K562 (cell line): Measurements from ENCODE around the gene GLRX. TPM values are rescaled to one million over a fixed set of nuclear protein-coding genes. Genes with fewer than 3 reads are reported as not detected.
A peak's percentile ranks its signal among the peaks of the same experiment; 100 is the strongest.

Experiments
- BCOR ChIP-seq: fragments of 450-650 bp; IDR thresholded peaks from 2 replicates; pipeline ENCODE4 v1.6.1; 2016
- CREB1 ChIP-seq, 2 experiments: sonication (generic) in 1 of 2; formaldehyde crosslinking in 1 of 2; IDR thresholded peaks; 2 replicates each; pipeline versions ENCODE4 v1.6.1 to v1.8.0; 2012 to 2022; ENCODE audit warnings: inconsistent platforms in 1 of 2, mild to moderate bottlenecking in 1 of 2, missing genetic modification reagents in 1 of 2, moderate library complexity in 1 of 2
- CREBBP ChIP-seq: IDR thresholded peaks from one replicate; pipeline ENCODE4 v1.6.1; 2012; ENCODE audit warnings: low read depth, mild to moderate bottlenecking, control low read depth, inconsistent platforms, low read length
- JUN ChIP-seq, 2 experiments: sonication (generic) in 1 of 2; formaldehyde crosslinking in 1 of 2; IDR thresholded peaks; 2 replicates each; pipeline versions ENCODE4 v1.6.1 to v1.8.0; 2012 to 2022; ENCODE audit warnings: borderline replicate concordance in 2 of 2, mild to moderate bottlenecking in 2 of 2, improper control_type of control experiment in 1 of 2, low read depth in 1 of 2, low read length in 1 of 2, missing genetic modification reagents in 1 of 2
- MBD2 ChIP-seq: sonication (generic); IDR thresholded peaks from 2 replicates; pipeline ENCODE4 v1.6.1; 2016; ENCODE audit warnings: low read depth, borderline replicate concordance
- MYBL2 ChIP-seq, 2 experiments: fragments of 450-650 bp in 1 of 2; sonication (generic) in 1 of 2; formaldehyde crosslinking in 1 of 2; IDR thresholded peaks; 2 replicates each; pipeline versions ENCODE4 v1.6.1 to v1.8.1; 2017 to 2022; ENCODE audit warnings: borderline replicate concordance in 1 of 2, inconsistent platforms in 1 of 2, low read depth in 1 of 2, mild to moderate bottlenecking in 1 of 2, missing genetic modification reagents in 1 of 2, moderate library complexity in 1 of 2
- TAF9B ChIP-seq: fragments of 450-650 bp; IDR thresholded peaks from 2 replicates; pipeline ENCODE4 v1.6.1; 2018; ENCODE audit warnings: mild to moderate bottlenecking; ENCODE audit not compliant: partially characterized antibody
- TEAD1 ChIP-seq, 2 experiments: fragments of 450-650 bp in 1 of 2; sonication (generic) in 1 of 2; formaldehyde crosslinking; IDR thresholded peaks; 2 replicates each; pipeline versions ENCODE4 v1.4.0 to v1.8.0; 2020 to 2022; ENCODE audit warnings: mild to moderate bottlenecking in 2 of 2, missing genetic modification reagents in 1 of 2
- ZKSCAN1 ChIP-seq: fragments of 150-350 bp; IDR thresholded peaks from 2 replicates; pipeline ENCODE4 v1.6.1; 2016; ENCODE audit warnings: low read depth, low read length
- ZNF146 ChIP-seq: IDR thresholded peaks from one replicate; pipeline ENCODE4 v1.6.1; 2018; ENCODE audit warnings: missing compliant biosample characterization; ENCODE audit not compliant: unreplicated experiment
- ZNF175 ChIP-seq: fragments of 200-800 bp; sonication (Bioruptor generic); IDR thresholded peaks from 2 replicates; pipeline ENCODE4 v1.6.1; 2016; ENCODE audit warnings: low read depth, mild to moderate bottlenecking, missing genetic modification characterization, missing compliant biosample characterization
- ZNF57 ChIP-seq: fragments of 450-650 bp; formaldehyde crosslinking; IDR thresholded peaks from 2 replicates; pipeline ENCODE4 v1.4.0; 2020; ENCODE audit warnings: mild to moderate bottlenecking, moderate library complexity
- ZNF780A ChIP-seq: fragments of 250-450 bp; sonication (Bioruptor Pico); IDR thresholded peaks from 2 replicates; pipeline ENCODE4 v1.5.0; 2021; ENCODE audit warnings: mild to moderate bottlenecking
- polyA plus RNA-seq, 8 experiments: library from polyadenylated mRNA; depleted of rRNA in 4 of 8; stranded (reverse) in 5 of 8; unstranded in 3 of 8; fragments of >200 nt; fragmentation: Nextera tagmentation in 2 of 8; fragmentation: Illumina TruSeq in 1 of 8; extraction: Ambion mirVana in 2 of 8; extraction: Trizol in 1 of 8; gene quantifications; 2 replicates each; pipeline versions ENCODE4 v1.2.1 to v1.2.3, GENCODE V29; 2011 to 2014; ENCODE audit warnings: inconsistent platforms in 1 of 8, missing spikeins in 1 of 8
- total RNA-seq, 7 experiments: library from RNA; depleted of rRNA in 6 of 7; stranded (reverse); fragments of >200 nt in 6 of 7; fragmentation: Illumina TruSeq in 2 of 7; extraction: Trizol in 2 of 7; gene quantifications; 2 replicates each; pipeline versions ENCODE4 v1.2.1 to v1.2.3, GENCODE V29; 2011 to 2021; ENCODE audit warnings: low replicate concordance in 1 of 7
- TF ChIP-seq, protein P1 (sequence below), 2 experiments: fragments of 450-650 bp; IDR thresholded peaks; 2 replicates each; pipeline ENCODE4 v1.6.1; 2016
- TF ChIP-seq, protein P2 (sequence below): sonication (generic); formaldehyde crosslinking; IDR thresholded peaks from 2 replicates; pipeline ENCODE4 v1.8.0; 2022; ENCODE audit warnings: mild to moderate bottlenecking, missing genetic modification reagents
- TF ChIP-seq, protein P3 (sequence below), 2 experiments: IDR thresholded peaks in 1 of 2; conservative IDR thresholded peaks in 1 of 2; 2 replicates each; pipeline ENCODE4 v1.6.1; 2016; ENCODE audit warnings: low read depth in 2 of 2, mild to moderate bottlenecking in 1 of 2, missing compliant biosample characterization in 1 of 2, missing genetic modification characterization in 1 of 2, moderate library complexity in 1 of 2
- TF ChIP-seq, protein P4 (sequence below): fragments of 250-450 bp; sonication (Bioruptor Pico); IDR thresholded peaks from 2 replicates; pipeline ENCODE4 v1.5.0; 2020; ENCODE audit warnings: mild to moderate bottlenecking
- TF ChIP-seq, protein P5 (sequence below), 2 experiments: fragments of 250-450 bp in 1 of 2; fragments of 450-650 bp in 1 of 2; sonication (Bioruptor Pico) in 1 of 2; IDR thresholded peaks; 2 replicates each; pipeline versions ENCODE4 v1.6.1 to v1.8.0; 2016 to 2021; ENCODE audit warnings: mild to moderate bottlenecking in 2 of 2, moderate library complexity in 2 of 2, missing compliant biosample characterization in 1 of 2, missing genetic modification characterization in 1 of 2

Gene GLRX
- total and polyA plus RNA-seq, 9 of the 15 experiments (the other 6 are each of a cell fraction or from before 2014, with no cell fraction given) = 2.3 to 11.2 (median 4.6) TPM

DNA sequence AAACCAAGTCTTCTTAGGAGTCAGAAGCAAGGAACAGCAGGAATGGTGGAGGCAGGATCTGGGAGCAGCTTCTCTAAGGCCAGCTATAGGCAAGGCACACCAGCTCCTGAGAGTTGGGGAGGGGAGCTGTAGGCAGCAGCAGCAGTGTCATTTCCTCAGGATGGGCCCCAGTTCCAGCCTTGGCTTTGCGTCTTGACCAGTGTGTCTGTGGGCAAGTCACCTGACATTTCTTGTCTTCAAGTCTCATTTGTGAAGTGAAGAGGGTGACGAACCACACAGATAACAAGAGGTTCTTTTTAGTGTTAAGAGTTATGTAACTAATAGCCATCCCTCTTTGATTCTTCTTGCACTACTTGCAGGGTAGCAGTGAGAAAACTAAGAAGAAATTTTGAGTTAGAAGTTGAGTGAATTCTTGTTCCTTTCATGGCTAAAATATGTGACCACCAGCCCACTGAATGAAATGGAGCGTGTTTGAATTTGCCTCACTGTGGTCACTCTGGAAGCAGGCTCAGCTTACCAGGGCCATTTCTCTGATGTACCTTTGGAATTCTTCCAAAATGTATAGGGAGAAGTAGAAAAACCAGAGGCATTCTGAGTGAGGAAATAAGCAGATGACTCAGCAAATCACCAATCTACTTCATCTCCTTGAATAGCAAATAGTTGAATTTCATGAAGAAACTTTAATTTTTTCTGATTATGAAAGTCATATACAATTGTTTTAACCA is 49.0 kb downstream of the GLRX start (continued):
- TF ChIP-seq BCOR = no peak
- TF ChIP-seq ZKSCAN1 = no peak
- no peak for TF ChIP-seq CREB1 (IDR thresholded peaks at IDR 0.05)
- TF ChIP-seq CREB1 (CRISPR knock-in tag; IDR thresholded peaks at IDR 0.05) = no peak
- TF ChIP-seq, protein P1, sequence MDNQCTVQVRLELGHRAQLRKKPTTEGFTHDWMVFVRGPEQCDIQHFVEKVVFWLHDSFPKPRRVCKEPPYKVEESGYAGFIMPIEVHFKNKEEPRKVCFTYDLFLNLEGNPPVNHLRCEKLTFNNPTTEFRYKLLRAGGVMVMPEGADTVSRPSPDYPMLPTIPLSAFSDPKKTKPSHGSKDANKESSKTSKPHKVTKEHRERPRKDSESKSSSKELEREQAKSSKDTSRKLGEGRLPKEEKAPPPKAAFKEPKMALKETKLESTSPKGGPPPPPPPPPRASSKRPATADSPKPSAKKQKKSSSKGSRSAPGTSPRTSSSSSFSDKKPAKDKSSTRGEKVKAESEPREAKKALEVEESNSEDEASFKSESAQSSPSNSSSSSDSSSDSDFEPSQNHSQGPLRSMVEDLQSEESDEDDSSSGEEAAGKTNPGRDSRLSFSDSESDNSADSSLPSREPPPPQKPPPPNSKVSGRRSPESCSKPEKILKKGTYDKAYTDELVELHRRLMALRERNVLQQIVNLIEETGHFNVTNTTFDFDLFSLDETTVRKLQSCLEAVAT (IDR thresholded peaks at IDR 0.05) = peak in 1 of 2 experiments; percentile 77; a peak in 1 of 4 replicates
- TF ChIP-seq, protein P2, sequence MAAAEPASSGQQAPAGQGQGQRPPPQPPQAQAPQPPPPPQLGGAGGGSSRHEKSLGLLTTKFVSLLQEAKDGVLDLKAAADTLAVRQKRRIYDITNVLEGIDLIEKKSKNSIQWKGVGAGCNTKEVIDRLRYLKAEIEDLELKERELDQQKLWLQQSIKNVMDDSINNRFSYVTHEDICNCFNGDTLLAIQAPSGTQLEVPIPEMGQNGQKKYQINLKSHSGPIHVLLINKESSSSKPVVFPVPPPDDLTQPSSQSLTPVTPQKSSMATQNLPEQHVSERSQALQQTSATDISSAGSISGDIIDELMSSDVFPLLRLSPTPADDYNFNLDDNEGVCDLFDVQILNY (CRISPR knock-in tag) = no peak
- no peak for TF ChIP-seq CREBBP
- TF ChIP-seq JUN (IDR thresholded peaks at IDR 0.05; ENCODE audit: borderline replicate concordance, low read depth, low read length) = no peak
- TF ChIP-seq JUN (CRISPR knock-in tag; IDR thresholded peaks at IDR 0.05; ENCODE audit: borderline replicate concordance) = no peak
- TF ChIP-seq ZNF175 = no peak
- TF ChIP-seq, protein P3, sequence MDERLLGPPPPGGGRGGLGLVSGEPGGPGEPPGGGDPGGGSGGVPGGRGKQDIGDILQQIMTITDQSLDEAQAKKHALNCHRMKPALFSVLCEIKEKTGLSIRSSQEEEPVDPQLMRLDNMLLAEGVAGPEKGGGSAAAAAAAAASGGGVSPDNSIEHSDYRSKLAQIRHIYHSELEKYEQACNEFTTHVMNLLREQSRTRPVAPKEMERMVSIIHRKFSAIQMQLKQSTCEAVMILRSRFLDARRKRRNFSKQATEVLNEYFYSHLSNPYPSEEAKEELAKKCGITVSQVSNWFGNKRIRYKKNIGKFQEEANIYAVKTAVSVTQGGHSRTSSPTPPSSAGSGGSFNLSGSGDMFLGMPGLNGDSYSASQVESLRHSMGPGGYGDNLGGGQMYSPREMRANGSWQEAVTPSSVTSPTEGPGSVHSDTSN (CRISPR knock-in tag; IDR thresholded peaks at IDR 0.05; ENCODE audit: low read depth) = no peak
- TF ChIP-seq, protein P3 (tag; conservative IDR thresholded peaks at IDR 0.05; ENCODE audit: low read depth) = 0 out of 2 replicates have a peak, but pooled peaks have one; percentile 11
- no peak for TF ChIP-seq ZNF146 (CRISPR knock-in tag)
- no peak for TF ChIP-seq TEAD1 (CRISPR knock-in tag; IDR thresholded peaks at IDR 0.05)
- no peak for TF ChIP-seq MBD2
- TF ChIP-seq, protein P4, sequence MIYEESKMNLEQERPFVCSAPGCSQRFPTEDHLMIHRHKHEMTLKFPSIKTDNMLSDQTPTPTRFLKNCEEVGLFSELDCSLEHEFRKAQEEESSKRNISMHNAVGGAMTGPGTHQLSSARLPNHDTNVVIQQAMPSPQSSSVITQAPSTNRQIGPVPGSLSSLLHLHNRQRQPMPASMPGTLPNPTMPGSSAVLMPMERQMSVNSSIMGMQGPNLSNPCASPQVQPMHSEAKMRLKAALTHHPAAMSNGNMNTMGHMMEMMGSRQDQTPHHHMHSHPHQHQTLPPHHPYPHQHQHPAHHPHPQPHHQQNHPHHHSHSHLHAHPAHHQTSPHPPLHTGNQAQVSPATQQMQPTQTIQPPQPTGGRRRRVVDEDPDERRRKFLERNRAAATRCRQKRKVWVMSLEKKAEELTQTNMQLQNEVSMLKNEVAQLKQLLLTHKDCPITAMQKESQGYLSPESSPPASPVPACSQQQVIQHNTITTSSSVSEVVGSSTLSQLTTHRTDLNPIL = no peak
- TF ChIP-seq, protein P5, sequence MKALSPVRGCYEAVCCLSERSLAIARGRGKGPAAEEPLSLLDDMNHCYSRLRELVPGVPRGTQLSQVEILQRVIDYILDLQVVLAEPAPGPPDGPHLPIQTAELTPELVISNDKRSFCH (CRISPR knock-in tag; IDR thresholded peaks at IDR 0.05) = no peak
- TF ChIP-seq, protein P5 (tag; IDR thresholded peaks at IDR 0.05) = no peak
- peak; percentile 30 for TF ChIP-seq TAF9B
- no peak for TF ChIP-seq ZNF57 (CRISPR knock-in tag)
- TF ChIP-seq ZNF780A (CRISPR knock-in tag) = no peak
- no peak for TF ChIP-seq MYBL2 (IDR thresholded peaks at IDR 0.05; ENCODE audit: low read depth)
- no peak for TF ChIP-seq MYBL2 (CRISPR knock-in tag; IDR thresholded peaks at IDR 0.05; ENCODE audit: borderline replicate concordance)
